GM18511 (cell line): ENCODE data around the gene UHMK1.
"Not testable (repeated sequence)": the region's sequence is repeated elsewhere in the genome, so short reads cannot be mapped to it uniquely, and the experiment has no call there.

Experiments used
- ATAC-seq: cut with Tn5 transposase; IDR thresholded peaks from one replicate; pipeline ENCODE4 v1.9.1; 2021; ENCODE audit warnings: mild to moderate bottlenecking, moderate library complexity; ENCODE audit not compliant: unreplicated experiment

Gene UHMK1

DNA sequence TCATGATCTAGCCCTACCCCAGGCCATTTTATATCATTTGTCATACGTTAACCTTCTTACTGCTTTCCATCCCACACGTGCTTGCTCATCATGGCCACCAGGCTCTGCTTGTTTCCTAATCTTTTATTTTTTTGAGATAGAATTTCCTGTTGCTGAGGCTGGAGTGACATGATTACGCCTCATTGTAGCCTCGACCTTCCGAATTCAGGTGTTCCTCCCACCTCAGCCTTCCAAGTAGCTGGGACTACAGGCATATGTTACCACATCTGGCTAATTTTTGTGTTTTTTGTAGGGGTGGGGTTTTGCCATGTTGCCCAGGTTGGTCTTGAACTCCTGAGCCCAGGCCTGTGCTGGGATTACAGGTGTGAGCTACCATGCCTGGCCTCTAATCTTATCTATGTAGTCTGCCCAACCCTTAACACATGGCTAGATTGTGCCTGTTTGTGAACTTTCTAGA is 67.2 kb downstream of the UHMK1 start:
- no peak for ATAC-seq

DNA sequence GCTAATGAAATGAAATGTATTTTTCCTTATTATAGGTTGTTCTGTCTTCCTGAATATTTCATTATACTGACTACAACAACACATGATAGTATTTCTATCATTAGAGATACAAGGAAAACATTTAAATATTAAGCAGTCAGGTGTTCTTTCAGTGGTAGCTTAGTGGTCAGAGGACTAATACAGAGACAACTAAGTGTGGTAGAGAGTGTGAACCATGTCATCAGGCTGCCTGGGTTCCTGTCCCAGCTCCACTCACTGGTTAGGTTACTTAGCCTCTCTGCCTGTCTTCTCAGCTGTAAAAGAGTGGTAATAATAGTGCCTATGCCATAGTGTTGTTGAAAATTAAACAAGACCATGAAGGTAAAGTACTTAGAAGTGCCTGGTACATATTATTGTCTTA is 67.8 kb downstream of the UHMK1 start:
- ATAC-seq, result no peak

DNA sequence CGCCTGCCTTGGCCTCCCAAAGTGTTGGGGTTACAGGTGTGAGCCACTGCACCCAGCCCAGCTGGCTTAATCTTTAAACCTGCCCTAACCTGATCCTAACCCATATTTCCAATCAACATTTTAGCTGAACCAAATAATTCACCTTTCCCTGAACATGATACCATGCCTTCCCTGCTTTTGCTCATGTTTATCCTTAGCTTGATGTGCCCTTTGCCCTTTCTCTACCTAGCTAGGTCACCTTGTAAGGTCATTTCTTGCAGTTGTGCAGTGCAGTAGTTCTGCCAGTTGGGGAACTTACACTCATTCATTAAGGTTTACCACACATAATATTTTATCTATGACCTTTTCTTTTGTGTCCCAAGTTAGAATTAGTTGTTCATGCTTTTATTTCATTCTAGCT is 69.3 kb downstream of the UHMK1 start:
- no peak for ATAC-seq

DNA sequence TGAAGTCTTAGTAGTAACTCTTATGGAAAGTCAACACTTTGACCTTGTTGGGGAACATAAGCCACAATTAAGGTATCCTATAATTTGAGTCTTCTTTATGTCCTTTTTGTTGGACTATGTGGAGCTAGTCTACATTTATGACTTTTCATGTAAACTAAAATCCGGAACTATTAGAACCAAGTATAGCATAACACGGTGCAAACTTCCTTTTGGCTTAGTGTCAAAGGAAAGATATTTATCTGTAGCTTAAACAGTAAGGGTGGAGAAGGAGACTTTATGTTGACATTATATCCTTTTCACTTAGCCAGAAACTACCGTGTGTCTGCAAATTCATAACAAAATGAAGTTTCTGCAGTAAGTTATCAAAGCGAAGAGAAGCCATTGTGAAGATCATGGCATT is 71.2 kb downstream of the UHMK1 start:
- ATAC-seq, result no peak

DNA sequence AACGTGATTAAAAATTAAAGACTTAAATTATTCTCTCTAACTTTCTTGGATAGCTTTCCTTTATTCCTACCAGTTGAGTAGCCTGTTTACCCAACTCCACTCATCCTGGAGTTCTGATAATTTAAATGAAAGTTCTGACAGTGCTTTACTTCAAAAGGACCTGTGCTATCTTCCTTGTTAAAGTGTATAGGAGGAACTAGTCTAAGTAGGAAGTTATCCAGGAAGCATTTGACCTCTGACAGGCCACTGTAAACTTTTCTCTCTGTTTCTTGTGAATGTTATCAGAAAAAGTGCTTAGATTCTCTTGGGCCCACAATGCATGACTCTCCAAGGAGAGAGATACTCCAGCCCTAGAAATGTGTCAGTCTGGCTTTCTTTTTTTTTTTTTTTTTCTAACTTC is 73.1 kb downstream of the UHMK1 start:
- ATAC-seq, result no peak

DNA sequence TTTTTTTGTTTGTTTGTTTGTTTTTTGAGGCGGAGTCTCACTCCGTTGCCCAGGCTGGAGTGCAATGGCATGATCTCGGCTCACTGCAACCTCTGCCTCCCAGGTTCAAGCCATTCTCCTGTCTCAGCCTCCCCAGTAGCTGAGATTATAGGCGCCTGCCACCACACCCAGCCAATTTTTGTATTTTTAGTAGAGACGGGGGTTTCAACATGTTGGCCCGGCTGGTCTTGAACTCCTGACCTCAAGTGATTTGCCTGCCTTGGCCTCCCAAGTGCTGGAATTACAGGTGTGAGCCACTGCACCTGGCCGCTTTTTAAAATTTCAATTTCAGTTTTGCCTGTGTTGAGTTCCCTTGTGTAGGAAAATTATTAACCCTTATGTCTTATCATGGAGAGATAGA is 73.5 kb downstream of the UHMK1 start:
- ATAC-seq, result not testable (repeated sequence)

DNA sequence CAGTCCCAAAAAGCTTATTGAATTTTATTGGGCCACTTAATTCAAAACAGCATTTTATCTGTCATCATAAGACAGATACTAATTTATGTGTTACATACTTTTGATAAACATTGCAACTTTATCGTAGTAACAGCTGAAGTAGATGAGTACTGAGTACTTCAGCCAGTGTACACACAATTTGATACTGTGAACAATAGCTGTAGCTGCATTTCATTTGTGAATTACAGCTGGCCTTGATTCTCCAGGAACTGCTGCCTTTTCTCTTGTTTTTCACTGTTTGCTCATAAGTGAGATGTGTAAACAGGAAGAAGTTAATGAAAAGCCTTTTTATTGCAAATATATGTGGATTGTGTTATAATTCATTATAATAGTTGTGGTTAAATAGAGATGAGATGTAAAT is 74.1 kb downstream of the UHMK1 start:
- no peak for ATAC-seq

DNA sequence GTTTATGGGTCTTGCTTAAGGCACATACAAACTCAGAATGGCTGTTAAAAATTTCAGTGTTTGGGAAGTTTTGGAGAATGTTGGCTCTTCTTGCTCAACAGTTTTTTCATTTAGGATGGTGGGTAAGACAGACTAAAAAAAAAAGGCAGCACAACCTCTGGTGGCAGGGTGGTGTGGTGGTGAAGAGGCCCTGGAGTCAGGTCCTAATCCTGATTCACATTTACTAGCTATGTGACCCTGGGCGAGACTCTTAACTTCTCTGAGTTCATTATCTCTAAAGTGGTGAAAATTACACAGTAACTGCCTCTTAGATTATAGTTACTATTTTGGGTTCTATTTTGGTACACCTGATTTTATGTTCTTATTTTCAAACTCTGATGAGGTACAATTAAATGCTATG is 75.5 kb downstream of the UHMK1 start:
- ATAC-seq, result no peak

DNA sequence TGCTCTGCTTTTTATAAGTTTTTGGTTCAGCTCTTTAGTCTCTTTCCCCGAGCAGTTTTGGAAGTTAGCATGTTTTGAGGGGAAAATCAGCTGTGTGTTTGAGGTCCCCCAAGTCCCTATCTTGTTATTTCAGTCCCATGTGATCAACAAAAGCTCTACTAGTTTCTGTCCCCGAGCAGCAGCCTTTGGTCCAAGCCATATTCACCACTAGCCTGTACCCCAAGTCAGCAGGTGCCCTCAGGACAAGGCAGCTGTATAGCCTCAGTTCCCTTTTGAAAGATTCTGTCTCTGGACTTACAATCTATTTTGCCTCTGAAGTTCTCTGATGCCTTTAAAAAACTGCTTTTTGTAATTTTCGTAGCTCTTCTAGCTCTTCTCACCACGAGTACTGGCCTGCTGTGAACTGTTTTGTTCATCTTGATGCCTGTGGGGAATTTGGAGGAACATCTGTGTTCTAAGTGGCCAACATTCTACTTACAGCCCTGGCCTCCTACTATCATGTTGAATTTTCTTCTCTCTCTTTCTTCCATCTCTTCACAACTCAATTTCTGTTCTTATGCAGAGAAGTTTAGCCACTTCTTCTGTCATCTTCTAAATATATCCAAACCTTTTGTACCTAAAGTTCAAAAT is 80.6 kb downstream of the UHMK1 start:
- ATAC-seq, result no peak

DNA sequence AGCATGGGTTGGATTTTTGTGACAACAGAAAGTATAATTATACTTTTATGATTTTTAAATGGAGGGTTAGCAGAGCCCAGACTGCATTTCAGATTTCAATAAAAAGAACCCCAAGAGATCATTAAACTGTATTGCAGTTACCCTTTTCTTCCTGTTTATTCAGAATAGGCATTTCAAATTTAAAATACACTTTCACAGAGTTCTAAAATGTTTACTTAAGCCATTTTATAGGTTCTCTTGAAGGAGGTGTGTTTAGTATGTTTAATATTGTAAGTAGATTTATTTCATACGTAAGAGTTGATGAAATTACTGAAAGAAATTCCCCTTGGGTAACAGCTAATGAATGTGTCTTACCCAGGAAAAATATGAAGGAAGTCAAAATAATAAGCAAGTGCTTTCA is 81.3 kb downstream of the UHMK1 start:
- no peak for ATAC-seq
